Coronary artery (tissue), 2 donors: Measurements from ENCODE around the gene PBX1.

Experiments used
- DNase-seq: peaks from one replicate; pipeline ENCODE4 v3.0.0-alpha.2; 2017; ENCODE audit warnings: low spot score
- H3K27ac ChIP-seq, 2 donors: fragments of 200-600 bp; sonication (generic); one replicate each; pipeline ENCODE4 v1.5.1; 2016 to 2019
- H3K4me3 ChIP-seq: fragments of 200-600 bp; sonication (generic); 2 replicates; pipeline ENCODE4 v1.5.1; 2016; ENCODE audit warnings: mild to moderate bottlenecking, moderate library complexity
- CTCF ChIP-seq: fragments of 200-600 bp; sonication (generic); IDR thresholded peaks from one replicate; pipeline ENCODE4 v1.5.1; 2019; ENCODE audit warnings: antibody characterized with exemption

The PBX1 gene

GRCh38 chr1:164671966-164672571 is 113.1 kb downstream of the PBX1 start:
- Histone ChIP-seq H3K4me3 (no peak overlapping the region), H3K27ac (no peak overlapping the region)
- no peak for DNase-seq
- no peak for TF ChIP-seq CTCF

- DNase-seq = no peak
- no peak overlapping the region for H3K4me3 ChIP-seq
- H3K27ac ChIP-seq = no peak overlapping the region
- TF ChIP-seq CTCF = no peak
These were observed 113.6 kb downstream of the PBX1 start for GRCh38 chr1:164672588-164672987.

- no peak overlapping the region for H3K27ac ChIP-seq
- no peak for DNase-seq
- H3K4me3 ChIP-seq = no peak overlapping the region
These were observed 114.7 kb downstream of the PBX1 start for GRCh38 chr1:164673584-164674214.

GRCh38 chr1:164675342-164675904 is 116.4 kb downstream of the PBX1 start:
- H3K27ac ChIP-seq = no peak overlapping the region
- no peak for DNase-seq
- no peak overlapping the region for H3K4me3 ChIP-seq
- TF ChIP-seq CTCF = no peak

More at GRCh38 chr1:164673584-164674214, 114.7 kb downstream of the PBX1 start:
- no peak for TF ChIP-seq CTCF

- no peak for TF ChIP-seq CTCF
- Histone ChIP-seq H3K4me3 (no peak overlapping the region), H3K27ac (no peak overlapping the region)
- DNase-seq = no peak
These were observed 119.2 kb downstream of the PBX1 start for GRCh38 chr1:164678136-164678700.

GRCh38 chr1:164682570-164682969 is 123.6 kb downstream of the PBX1 start:
- TF ChIP-seq CTCF = no peak
- no peak overlapping the region for H3K27ac ChIP-seq
- no peak for DNase-seq
- H3K4me3 ChIP-seq = no peak overlapping the region

- no peak overlapping the region for H3K27ac ChIP-seq
These were observed 124.3 kb downstream of the PBX1 start for GRCh38 chr1:164683235-164683634.

More at GRCh38 chr1:164683235-164683634, 124.3 kb downstream of the PBX1 start:
- H3K4me3 ChIP-seq = no peak overlapping the region
- no peak for DNase-seq
- TF ChIP-seq CTCF = no peak
